NCI-H748 (cell line): Measurements from ENCODE around the gene COL23A1.

ENCODE experiments used
- DNase-seq: peaks from one replicate; lab custom pipeline; 2025; ENCODE audit not compliant: unreplicated experiment; lab: John Stamatoyannopoulos, UW

Gene COL23A1

DNA sequence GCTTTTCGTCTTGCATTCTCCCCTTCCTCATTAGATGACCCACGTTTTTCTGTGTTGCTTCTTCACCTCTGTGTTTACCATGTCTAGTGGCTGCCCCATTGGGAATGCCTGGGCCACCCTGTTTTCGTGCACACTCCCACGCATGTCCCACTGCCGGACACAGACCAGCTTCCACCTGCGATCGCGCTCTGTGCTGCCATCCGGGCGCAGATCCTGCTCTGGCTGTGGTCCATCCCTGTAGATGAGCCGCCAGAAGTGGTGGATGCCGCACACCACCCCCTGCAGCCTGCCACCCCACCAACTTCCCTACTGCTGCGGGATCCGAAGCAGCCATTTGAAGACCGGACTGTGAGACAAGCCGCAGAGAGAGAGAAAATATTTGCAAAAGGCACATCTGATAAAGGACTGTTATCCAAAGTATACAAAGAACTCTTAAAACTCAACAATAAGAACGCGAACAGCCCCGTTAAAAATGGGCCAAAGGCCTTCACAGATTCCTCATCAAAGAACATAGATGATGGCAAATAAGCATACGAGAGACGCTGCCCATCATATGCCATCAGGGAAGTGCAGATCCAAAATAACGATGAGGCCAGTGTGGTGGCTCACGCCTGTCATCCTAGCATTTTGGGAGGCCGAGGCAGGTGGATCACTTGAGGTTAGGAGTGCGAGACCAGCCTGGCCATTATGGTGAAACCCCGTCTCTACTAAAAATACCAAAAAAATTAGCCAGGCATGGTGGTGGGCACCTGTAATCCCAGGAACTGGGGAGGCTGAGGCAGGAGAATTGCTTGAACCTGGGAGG lies 163.7 kb downstream of the COL23A1 start:
- no peak for DNase-seq

DNA sequence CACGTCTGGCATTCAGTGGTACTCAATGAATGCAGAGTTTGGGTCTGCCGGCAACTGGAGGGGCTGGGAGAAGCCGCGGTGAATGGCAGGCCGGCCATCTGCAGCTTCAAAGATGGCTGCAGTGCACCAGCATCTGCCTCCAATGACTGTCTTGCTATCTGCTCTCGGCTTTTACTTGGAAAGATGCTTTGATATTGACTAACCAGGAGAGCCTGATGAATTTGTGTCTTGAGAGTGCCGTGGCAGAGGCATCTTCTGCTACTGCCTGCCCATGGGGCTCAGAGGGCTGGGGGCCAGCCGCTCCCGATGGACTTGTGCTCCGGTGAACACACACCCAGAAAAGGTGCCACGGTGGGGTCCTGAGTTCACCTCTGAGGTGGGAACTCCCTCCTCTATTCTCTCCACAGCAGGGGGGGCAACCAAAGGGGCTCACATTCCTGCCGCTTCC lies 164.5 kb downstream of the COL23A1 start:
- no peak for DNase-seq

DNA sequence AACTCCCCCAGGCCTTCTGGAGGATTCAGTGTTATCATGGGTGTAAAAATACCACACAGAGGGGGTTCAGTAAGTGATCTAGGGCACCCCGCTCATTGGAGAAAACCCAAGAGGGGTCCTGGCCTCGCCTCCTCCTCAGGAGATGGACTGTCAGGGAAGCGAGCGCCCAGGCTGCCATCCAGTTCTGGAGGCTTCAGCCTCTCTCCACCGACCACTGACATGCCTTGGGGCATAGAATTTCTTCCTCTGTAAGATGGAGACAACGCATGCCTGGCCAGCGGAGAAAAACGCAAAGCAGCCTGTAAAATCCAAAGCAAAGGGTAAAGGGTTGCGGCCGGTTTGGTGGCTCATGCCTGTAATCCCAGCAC lies 165.4 kb downstream of the COL23A1 start:
- no peak for DNase-seq

- no peak for DNase-seq
Measured at GRCh38 chr5:178423901-178424809, 166.0 kb downstream of the COL23A1 start.

- DNase-seq, result no peak
Measured at GRCh38 chr5:178423431-178423830, 166.8 kb downstream of the COL23A1 start.

GRCh38 chr5:178422400-178422775 lies 167.8 kb downstream of the COL23A1 start:
- no peak for DNase-seq

DNA sequence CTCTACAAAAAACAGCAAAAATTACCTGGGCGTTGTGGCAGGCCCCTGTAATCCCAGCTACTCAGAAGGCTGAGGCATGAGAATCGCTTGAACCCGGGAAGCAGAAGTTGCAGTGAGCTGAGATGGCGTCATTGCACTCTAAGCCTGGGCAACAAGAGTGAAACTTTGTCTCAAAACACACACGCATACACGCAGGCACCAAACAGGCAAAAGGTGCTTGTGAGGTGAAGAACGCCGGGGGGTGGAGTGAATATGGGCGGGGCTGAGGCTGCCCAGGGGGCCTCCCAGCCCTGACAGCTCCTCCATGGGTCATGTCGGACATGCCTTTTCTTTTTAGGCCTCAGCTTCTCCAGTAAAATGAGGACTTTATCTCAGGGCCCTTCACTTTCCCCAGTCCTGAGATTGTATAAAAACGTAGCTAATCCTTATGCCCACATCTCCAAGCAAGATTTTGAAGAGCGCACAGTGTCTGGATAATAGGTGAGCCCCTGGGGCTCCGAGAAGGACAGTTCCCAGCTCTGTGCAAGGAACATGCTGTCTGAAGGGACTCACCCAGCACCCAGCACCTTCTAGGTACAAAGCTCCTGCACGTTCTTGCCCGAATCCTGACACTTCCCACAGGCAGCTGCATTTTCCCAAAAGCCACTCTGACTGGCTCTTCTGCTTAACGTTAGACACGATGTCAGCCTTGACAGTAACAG lies 168.3 kb downstream of the COL23A1 start:
- no peak for DNase-seq

DNA sequence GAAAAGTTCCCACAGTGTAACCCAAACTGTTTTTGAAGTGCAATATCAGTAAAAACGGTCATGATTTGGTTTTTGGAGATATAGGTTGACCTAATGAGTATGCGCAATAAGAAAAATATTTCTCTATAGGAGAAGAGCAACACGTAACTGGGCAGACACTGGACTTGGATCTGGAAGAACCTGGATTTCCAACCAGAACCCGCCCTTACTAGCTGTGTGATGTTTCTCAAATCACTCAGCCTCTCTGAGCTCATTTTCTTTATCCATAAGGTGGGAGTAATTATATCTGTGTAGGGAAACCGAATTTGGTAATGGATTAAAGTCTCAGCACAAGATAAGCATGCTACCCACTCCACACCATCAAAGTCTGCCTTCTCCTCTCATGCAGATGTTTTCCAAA lies 169.1 kb downstream of the COL23A1 start:
- no peak for DNase-seq

GRCh38 chr5:178420354-178420781 lies 169.8 kb downstream of the COL23A1 start:
- no peak for DNase-seq

DNA sequence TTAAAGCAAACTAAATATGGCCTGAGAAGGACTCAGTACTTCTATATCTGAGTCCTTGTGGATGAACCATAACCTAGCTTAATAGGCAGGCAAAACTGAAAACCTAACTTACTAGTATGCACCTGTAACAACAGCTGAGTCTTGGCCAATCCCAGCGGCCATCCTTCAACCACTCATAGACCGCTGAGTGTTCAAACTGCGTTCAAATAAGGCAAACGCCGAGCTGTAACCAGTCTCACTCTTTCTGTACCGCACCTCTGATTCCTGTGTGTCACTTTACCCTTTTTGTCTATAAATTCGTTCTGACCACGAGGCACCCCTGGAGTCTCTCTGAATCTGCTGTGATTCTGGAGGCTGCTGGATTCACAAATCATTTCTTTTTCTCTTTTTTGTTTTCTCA lies 170.5 kb downstream of the COL23A1 start:
- DNase-seq, result no peak

DNA sequence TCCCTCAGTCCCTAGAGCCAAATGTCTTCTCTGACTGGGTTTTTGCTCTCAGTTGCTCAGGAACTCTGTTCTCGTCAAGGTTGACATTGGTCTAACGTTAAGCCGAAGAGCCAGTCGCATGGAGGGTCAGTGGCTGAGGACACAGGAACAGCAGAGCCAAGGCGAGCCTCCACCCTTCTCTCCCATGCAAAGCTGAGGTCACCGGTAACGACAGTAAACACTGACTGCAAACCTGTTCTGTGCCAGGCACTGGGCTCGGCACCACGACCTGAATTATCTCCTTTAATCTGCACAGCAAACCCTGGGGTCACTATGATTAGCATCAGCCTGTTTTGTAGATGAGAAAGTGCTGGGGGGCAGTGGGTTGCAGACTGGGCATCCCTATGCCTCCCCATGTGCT lies 171.0 kb downstream of the COL23A1 start:
- no peak for DNase-seq

DNA sequence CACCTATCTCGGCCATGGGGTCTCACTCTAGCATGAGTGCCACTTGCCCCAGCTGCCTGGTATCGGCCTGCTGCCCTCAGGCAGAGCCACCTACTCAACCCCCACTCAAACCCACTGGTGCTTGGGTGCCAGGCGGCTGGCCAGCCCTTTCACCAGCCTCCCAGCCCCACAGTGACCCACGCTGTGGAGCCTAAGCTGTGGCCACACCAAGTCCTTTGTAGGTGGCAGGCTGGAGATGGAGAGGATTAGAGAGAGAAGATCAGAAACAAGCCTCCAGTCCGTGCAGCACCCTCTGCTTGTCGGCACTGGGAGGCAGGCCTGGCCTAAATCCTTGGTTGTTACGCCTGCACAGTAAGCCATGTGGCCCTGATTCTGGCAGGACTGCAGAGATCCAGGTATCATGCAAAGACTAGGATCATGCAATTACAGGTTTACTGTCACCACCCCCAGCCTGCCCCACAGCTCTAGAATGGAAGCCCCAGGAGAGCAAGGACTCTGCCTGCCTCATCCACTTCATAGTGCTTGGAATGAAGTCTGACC lies 171.7 kb downstream of the COL23A1 start:
- no peak for DNase-seq

GRCh38 chr5:178418031-178418430 lies 172.2 kb downstream of the COL23A1 start:
- DNase-seq, result no peak

- DNase-seq, result no peak
Measured at GRCh38 chr5:178417391-178417811, 172.8 kb downstream of the COL23A1 start.

DNA sequence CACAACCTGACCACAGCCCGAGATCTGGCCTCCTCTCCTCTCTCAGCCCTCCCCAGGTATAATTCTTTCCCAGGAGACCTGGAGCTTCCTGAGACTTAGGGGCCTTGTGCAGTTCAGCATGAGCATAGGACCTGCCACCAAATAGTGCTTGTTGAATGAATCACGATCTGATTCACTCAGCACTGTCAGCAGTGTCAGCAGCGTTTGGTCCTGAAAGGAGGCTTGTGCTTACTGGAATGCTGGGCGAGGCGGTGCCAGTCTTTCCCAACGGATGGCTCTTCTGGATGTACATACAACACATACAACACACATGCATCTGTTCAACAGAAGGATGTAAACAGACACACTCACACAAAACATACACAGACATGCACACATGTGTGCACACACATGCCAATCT lies 173.3 kb downstream of the COL23A1 start:
- DNase-seq, result no peak

DNA sequence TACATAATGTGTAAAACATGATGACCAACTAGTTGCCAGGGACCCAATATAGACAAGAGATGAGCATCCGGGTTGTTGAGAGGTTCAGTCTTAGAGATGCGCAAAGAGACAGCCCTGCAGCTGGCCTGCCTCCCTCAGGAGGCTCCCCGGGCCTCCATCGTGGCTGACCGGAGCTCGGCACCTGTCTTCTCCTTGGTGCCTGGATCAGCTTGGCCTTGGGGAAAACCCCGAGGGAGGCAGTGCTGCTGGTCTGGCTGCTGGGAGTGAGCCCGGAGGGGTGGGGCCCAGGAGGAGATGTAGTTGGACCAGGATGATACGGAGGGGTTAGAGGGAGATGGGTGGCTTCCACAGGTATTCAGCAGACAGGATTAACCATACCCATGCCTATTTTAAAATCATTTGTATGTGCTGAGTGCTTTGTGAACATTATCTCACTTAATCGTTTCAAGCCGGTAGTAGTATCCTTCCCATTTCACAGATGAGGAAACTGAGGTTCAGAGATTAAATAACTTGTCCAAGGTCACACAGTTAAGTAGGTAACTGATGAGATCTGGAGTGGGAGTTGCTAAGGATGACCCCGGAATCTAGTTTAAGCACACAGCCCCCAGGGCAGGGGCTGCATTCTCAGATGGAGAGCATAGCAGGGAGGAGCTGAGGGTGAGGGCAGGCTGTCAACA lies 173.8 kb downstream of the COL23A1 start:
- DNase-seq, result no peak

GRCh38 chr5:178415353-178415752 lies 174.8 kb downstream of the COL23A1 start:
- no peak for DNase-seq

DNA sequence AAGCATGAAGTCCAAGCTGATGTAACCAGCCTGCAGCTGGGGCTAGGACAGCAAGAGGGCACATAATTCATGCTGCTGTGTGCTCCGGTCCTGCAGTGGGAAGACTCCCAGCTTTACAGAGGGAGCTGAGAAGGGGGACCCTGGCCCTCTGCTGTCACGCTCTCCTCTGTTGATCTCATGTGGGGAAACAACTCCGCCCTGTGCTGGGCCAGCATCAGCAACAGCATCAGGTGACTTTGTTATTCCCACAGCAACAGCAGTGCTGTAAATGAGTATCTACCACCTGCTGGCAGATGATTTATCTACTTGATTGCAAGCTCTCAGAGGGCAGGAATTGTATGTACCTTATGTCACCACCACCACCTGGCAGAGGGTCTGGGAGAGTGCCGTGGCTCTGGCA lies 176.2 kb downstream of the COL23A1 start:
- DNase-seq, result peak; percentile 40

- no peak for DNase-seq
Measured at GRCh38 chr5:178411083-178411482, 179.1 kb downstream of the COL23A1 start.

GRCh38 chr5:178407646-178408045 lies 182.5 kb downstream of the COL23A1 start:
- no peak for DNase-seq

DNA sequence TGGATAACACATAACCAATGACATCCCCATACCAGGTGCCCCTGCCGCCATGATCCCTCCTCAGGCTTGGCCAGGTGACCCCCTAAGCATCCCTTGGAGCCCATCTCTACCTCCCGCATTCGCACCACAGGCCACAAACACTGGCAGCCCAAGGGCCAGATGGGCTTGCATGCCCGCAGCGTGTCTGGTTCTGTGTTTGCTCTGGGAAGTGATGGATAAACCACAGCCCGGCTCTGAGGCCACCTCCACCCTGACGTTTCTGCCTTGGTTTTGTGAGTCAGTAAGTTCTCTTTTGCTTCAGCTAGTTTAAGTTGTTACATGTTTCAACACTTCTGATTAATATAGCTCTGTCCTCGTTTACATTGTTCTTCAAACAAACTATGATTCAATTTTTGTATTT lies 185.2 kb downstream of the COL23A1 start:
- no peak for DNase-seq
